ENCODE data around the gene SCEL. TPM values are rescaled to one million over a fixed set of nuclear protein-coding genes. Genes with fewer than 3 reads are reported as not detected.

The SCEL gene
- polyA plus RNA-seq, 2 of the 4 experiments (the other 2 are of a cell fraction): 0.06 to 1.4 TPM

GRCh38 chr13:77522444-77522843 lies 13.1 kb upstream of the SCEL start (continued):
- TF ChIP-seq, protein P1, sequence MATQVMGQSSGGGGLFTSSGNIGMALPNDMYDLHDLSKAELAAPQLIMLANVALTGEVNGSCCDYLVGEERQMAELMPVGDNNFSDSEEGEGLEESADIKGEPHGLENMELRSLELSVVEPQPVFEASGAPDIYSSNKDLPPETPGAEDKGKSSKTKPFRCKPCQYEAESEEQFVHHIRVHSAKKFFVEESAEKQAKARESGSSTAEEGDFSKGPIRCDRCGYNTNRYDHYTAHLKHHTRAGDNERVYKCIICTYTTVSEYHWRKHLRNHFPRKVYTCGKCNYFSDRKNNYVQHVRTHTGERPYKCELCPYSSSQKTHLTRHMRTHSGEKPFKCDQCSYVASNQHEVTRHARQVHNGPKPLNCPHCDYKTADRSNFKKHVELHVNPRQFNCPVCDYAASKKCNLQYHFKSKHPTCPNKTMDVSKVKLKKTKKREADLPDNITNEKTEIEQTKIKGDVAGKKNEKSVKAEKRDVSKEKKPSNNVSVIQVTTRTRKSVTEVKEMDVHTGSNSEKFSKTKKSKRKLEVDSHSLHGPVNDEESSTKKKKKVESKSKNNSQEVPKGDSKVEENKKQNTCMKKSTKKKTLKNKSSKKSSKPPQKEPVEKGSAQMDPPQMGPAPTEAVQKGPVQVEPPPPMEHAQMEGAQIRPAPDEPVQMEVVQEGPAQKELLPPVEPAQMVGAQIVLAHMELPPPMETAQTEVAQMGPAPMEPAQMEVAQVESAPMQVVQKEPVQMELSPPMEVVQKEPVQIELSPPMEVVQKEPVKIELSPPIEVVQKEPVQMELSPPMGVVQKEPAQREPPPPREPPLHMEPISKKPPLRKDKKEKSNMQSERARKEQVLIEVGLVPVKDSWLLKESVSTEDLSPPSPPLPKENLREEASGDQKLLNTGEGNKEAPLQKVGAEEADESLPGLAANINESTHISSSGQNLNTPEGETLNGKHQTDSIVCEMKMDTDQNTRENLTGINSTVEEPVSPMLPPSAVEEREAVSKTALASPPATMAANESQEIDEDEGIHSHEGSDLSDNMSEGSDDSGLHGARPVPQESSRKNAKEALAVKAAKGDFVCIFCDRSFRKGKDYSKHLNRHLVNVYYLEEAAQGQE (IDR thresholded peaks at IDR 0.05): no peak
- TF ChIP-seq CHD4 (IDR thresholded peaks at IDR 0.05; ENCODE audit: borderline replicate concordance): no peak
- TF ChIP-seq PHF8 (IDR thresholded peaks at IDR 0.05; ENCODE audit: borderline replicate concordance, low read depth): no peak
- TF ChIP-seq NFE2L2 (conservative IDR thresholded peaks at IDR 0.05; ENCODE audit: low read length): no peak

GRCh38 chr13:77523386-77523785 lies 12.1 kb upstream of the SCEL start:
- peaks cover 24% of the 10 kb centered on the region for H3K4me1 ChIP-seq
- no peaks in the 10 kb centered on the region for H3K9me3 ChIP-seq
- no peak overlapping the region for H3K4me3 ChIP-seq
- FAIRE-seq (no peak), DNase-seq (ENCODE audit: low read depth in 1 of 2, low spot score in 1 of 2) (no peak), ATAC-seq (no peak)
- ChIA-PET POLR2A (no interaction called here), CTCF (interaction anchor here (1.5 kb wide), 1 partner anchor 17 kb away, joined by 3 read pairs; no protein-coding TSS in a partner anchor)
- TF ChIP-seq NPAS2 (CRISPR knock-in tag; IDR thresholded peaks at IDR 0.05; ENCODE audit: borderline replicate concordance) (no peak), ZNF302 (CRISPR knock-in tag; IDR thresholded peaks at IDR 0.05) (no peak), ZC3H11A (IDR thresholded peaks at IDR 0.05) (no peak)
- no peak overlapping the region for H3K4me2 ChIP-seq
- H3K27ac ChIP-seq: peak overlapping the region; percentile 22 to 38; a peak in 2 of 6 replicates
- 91% methylated on average over 4 of the region's 4 CpGs for WGBS (ENCODE audit: missing lambda C conversion rate)

DNA sequence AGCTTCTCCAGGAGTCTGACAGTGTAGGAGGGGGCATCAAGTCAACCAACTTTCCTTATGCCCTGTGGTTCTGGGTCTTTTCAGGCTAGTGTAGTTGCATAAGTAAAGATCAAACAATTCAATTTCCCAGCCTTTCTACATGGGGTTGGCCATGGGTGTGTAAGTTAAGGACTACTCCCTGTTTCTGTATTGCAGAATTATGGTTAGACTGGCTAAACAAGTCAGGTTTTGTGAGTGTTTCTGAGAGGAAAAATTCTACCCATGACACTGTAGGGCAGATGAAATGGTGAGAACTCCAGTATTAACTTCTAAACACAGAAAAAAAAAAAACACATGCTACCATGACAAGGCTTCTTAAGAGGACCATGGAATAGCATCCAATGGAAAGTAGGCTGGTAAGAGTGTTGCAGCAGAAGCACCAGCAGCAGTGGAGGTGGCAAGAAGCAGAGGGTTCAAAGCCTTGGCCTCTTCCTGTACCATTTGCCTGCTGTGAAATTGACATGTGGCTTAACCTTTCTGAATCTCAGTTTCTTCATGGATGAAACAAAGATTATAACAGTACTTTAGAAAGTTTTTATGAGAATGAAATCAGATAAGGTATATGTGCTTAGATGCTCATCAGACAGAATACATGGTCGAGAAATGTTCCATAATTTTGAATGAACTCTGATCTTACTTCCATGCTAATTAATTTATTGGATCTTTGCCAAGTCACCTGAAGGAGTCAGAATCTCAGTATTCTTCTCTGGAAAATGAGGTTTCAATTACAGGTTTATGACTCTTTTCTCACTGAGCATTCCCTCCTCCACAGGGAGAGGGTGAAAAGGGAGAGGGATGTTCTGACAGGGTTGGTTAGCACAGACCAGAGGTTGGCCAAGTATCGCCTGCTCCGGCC lies 11.4 kb upstream of the SCEL start:
- H3K4me2 ChIP-seq: no peak overlapping the region
- FAIRE-seq: no peak
- 78% methylated on average over 3 of the region's 3 CpGs for WGBS (ENCODE audit: missing lambda C conversion rate)
- H3K4me1 ChIP-seq: peaks cover 24% of the 10 kb centered on the region
- ChIA-PET POLR2A (no interaction called here), CTCF (interaction anchor here (1.5 kb wide), 1 partner anchor 18 kb away, joined by 3 read pairs; no protein-coding TSS in a partner anchor)
- peak overlapping the region; percentile 38 to 39; a peak in 2 of 6 replicates for H3K27ac ChIP-seq
- no peak for ATAC-seq
- no peaks in the 10 kb centered on the region for H3K9me3 ChIP-seq
- no peak overlapping the region for H3K4me3 ChIP-seq
- TF ChIP-seq HMGXB4 (CRISPR knock-in tag; IDR thresholded peaks at IDR 0.05; ENCODE audit: borderline replicate concordance) (no peak), CHD2 (IDR thresholded peaks at IDR 0.05; ENCODE audit: low read length, partially characterized antibody) (no peak), ZNF302 (CRISPR knock-in tag; IDR thresholded peaks at IDR 0.05) (no peak), PBX3 (IDR thresholded peaks at IDR 0.05) (no peak), NR3C1 (IDR thresholded peaks at IDR 0.05) (no peak)
- no peak for DNase-seq (ENCODE audit: low read depth in 1 of 2, low spot score in 1 of 2)

- Histone ChIP-seq H3K9me3 (no peaks in the 10 kb centered on the region), H3K4me3 (no peak overlapping the region), H3K27ac (no peak overlapping the region), H3K4me2 (no peak overlapping the region), H3K4me1 (no peaks in the 10 kb centered on the region)
- no peak for FAIRE-seq
- DNase-seq (ENCODE audit: low read depth in 1 of 2, low spot score in 1 of 2): no peak
- ChIA-PET CTCF (interaction anchor here (0.8 kb wide), 1 partner anchor 25 kb away, joined by 3 read pairs; no protein-coding TSS in a partner anchor), POLR2A (no interaction called here)
- TF ChIP-seq RNF2 (IDR thresholded peaks at IDR 0.05; ENCODE audit: borderline replicate concordance, low read depth) (no peak), CHD2 (IDR thresholded peaks at IDR 0.05; ENCODE audit: low read length, partially characterized antibody) (no peak), MAFK (IDR thresholded peaks at IDR 0.05; ENCODE audit: partially characterized antibody) (no peak), FOSB (CRISPR knock-in tag; IDR thresholded peaks at IDR 0.05) (no peak), HOXB5 (CRISPR knock-in tag; IDR thresholded peaks at IDR 0.05) (no peak), EHF (CRISPR knock-in tag; IDR thresholded peaks at IDR 0.05) (no peak)
- ATAC-seq: no peak
- 87% methylated on average over 3 of the region's 3 CpGs for WGBS (ENCODE audit: missing lambda C conversion rate)
Measured at GRCh38 chr13:77528414-77528813, 7.1 kb upstream of the SCEL start.
